Peyer's patch (tissue), 4 donors: Measurements from ENCODE around the gene UPK3BL2. TPM values are rescaled to one million over a fixed set of nuclear protein-coding genes. Genes with fewer than 3 reads are reported as not detected.
"Not testable (repeated sequence)": the region's sequence is repeated elsewhere in the genome, so short reads cannot be mapped to it uniquely, and the experiment has no call there.

Source experiments
- DNase-seq, 3 donors: peaks; one replicate each; pipeline ENCODE4 v3.0.0-alpha.2; 2017 to 2019
- H3K27ac ChIP-seq, 4 donors: fragments of 200-600 bp; sonication (generic); one replicate each; pipeline ENCODE4 v1.5.1; 2016 to 2019
- H3K27me3 ChIP-seq, 2 donors: fragments of 200-600 bp; sonication (generic); one replicate each; pipeline ENCODE4 v1.5.1; 2019
- H3K36me3 ChIP-seq, 3 donors: fragments of 200-600 bp; sonication (generic); one replicate each; pipeline ENCODE4 v1.5.1; 2016 to 2019
- H3K4me1 ChIP-seq, 4 donors: fragments of 200-600 bp; sonication (generic); one replicate each; pipeline ENCODE4 v1.5.1; 2016 to 2019
- H3K4me3 ChIP-seq, 4 donors: fragments of 200-600 bp; sonication (generic); 1 replicate in 3 of 4; 2 replicates in 1 of 4; pipeline ENCODE4 v1.5.1; 2016 to 2019; ENCODE audit warnings: mild to moderate bottlenecking in 1 of 4
- H3K9me3 ChIP-seq, 4 donors: fragments of 200-600 bp; sonication (generic); one replicate each; pipeline ENCODE4 v1.5.1; 2016 to 2019; ENCODE audit warnings: mild to moderate bottlenecking in 1 of 4
- total RNA-seq, 4 donors: library from RNA; depleted of rRNA; stranded (reverse); fragments of >200 nt; gene quantifications; one replicate each; pipeline ENCODE4 v1.1.0, GENCODE V29; 2016

UPK3BL2 gene
- total RNA-seq, 4 donors from 2014 or later, result 12.6 to 43.9 (median 26.9) TPM

GRCh38 chr7:102515889-102516288 lies 27.6 kb downstream of the UPK3BL2 start:
- DNase-seq, H3K4me1 ChIP-seq, H3K36me3 ChIP-seq, H3K4me3 ChIP-seq, H3K27me3 ChIP-seq, H3K9me3 ChIP-seq, H3K27ac ChIP-seq: not testable (repeated sequence)

- not testable (repeated sequence) for H3K36me3 ChIP-seq, H3K27ac ChIP-seq, H3K27me3 ChIP-seq, H3K4me1 ChIP-seq, H3K4me3 ChIP-seq, H3K9me3 ChIP-seq
- peak in 1 of 3 donors; percentile 15 for DNase-seq
These were observed 28.4 kb downstream of the UPK3BL2 start for GRCh38 chr7:102514881-102515721.

- H3K27ac ChIP-seq, result peak overlapping the region in 3 of 4 donors; percentile 26 to 74 (median 57)
- not testable (repeated sequence) for H3K9me3 ChIP-seq, H3K4me1 ChIP-seq, H3K27me3 ChIP-seq, H3K36me3 ChIP-seq
- peak overlapping the region in 1 of 4 donors; percentile 13 for H3K4me3 ChIP-seq
- peak in 1 of 3 donors; percentile 46 for DNase-seq
These were observed 30.8 kb downstream of the UPK3BL2 start for GRCh38 chr7:102512642-102513221.

GRCh38 chr7:102511860-102512522 lies 31.5 kb downstream of the UPK3BL2 start:
- not testable (repeated sequence) for H3K9me3 ChIP-seq, H3K27me3 ChIP-seq, H3K36me3 ChIP-seq, H3K4me3 ChIP-seq, DNase-seq, H3K4me1 ChIP-seq, H3K27ac ChIP-seq

GRCh38 chr7:102510575-102510974 lies 32.9 kb downstream of the UPK3BL2 start:
- not testable (repeated sequence) for H3K27ac ChIP-seq, H3K4me3 ChIP-seq, DNase-seq, H3K9me3 ChIP-seq, H3K4me1 ChIP-seq, H3K27me3 ChIP-seq, H3K36me3 ChIP-seq

GRCh38 chr7:102507410-102508088 lies 35.9 kb downstream of the UPK3BL2 start:
- H3K9me3 ChIP-seq, H3K27me3 ChIP-seq, H3K36me3 ChIP-seq, H3K4me1 ChIP-seq, H3K27ac ChIP-seq, H3K4me3 ChIP-seq: not testable (repeated sequence)
- DNase-seq, result peak in 1 of 3 donors; percentile 9

- not testable (repeated sequence) for H3K4me3 ChIP-seq, H3K36me3 ChIP-seq, H3K27me3 ChIP-seq, H3K4me1 ChIP-seq, H3K9me3 ChIP-seq, DNase-seq, H3K27ac ChIP-seq
These were observed 38.0 kb downstream of the UPK3BL2 start for GRCh38 chr7:102505298-102506185.

- H3K4me3 ChIP-seq, DNase-seq, H3K4me1 ChIP-seq, H3K27me3 ChIP-seq, H3K9me3 ChIP-seq, H3K36me3 ChIP-seq, H3K27ac ChIP-seq: not testable (repeated sequence)
These were observed 40.4 kb downstream of the UPK3BL2 start for GRCh38 chr7:102503141-102503540.

- not testable (repeated sequence) for H3K4me1 ChIP-seq, H3K36me3 ChIP-seq, H3K9me3 ChIP-seq, H3K4me3 ChIP-seq, H3K27ac ChIP-seq, H3K27me3 ChIP-seq
- DNase-seq, result peak in 1 of 3 donors; percentile 37
These were observed 45.2 kb downstream of the UPK3BL2 start for GRCh38 chr7:102498321-102498720.

GRCh38 chr7:102497308-102497707 lies 46.2 kb downstream of the UPK3BL2 start:
- not testable (repeated sequence) for H3K4me3 ChIP-seq, H3K4me1 ChIP-seq, H3K36me3 ChIP-seq, H3K27ac ChIP-seq, H3K27me3 ChIP-seq, H3K9me3 ChIP-seq
- peak in 1 of 3 donors; percentile 33 for DNase-seq

GRCh38 chr7:102496861-102497260 lies 46.6 kb downstream of the UPK3BL2 start:
- not testable (repeated sequence) for H3K36me3 ChIP-seq, H3K4me1 ChIP-seq, H3K4me3 ChIP-seq, H3K9me3 ChIP-seq, H3K27ac ChIP-seq, H3K27me3 ChIP-seq
- peak in 1 of 3 donors; percentile 11 for DNase-seq

GRCh38 chr7:102494473-102495149 lies 48.9 kb downstream of the UPK3BL2 start:
- H3K27me3 ChIP-seq, H3K4me1 ChIP-seq, H3K9me3 ChIP-seq, DNase-seq, H3K4me3 ChIP-seq, H3K27ac ChIP-seq, H3K36me3 ChIP-seq: not testable (repeated sequence)

GRCh38 chr7:102494026-102494425 lies 49.5 kb downstream of the UPK3BL2 start:
- H3K9me3 ChIP-seq, H3K27me3 ChIP-seq, DNase-seq, H3K4me1 ChIP-seq, H3K36me3 ChIP-seq: not testable (repeated sequence)
- H3K4me3 ChIP-seq, result peak overlapping the region in 2 of 4 donors; percentile 32 to 38
- peak overlapping the region in 2 of 4 donors; percentile 45 to 66 for H3K27ac ChIP-seq
